Measurements from ENCODE around the gene OR52D1.

The OR52D1 gene

DNA sequence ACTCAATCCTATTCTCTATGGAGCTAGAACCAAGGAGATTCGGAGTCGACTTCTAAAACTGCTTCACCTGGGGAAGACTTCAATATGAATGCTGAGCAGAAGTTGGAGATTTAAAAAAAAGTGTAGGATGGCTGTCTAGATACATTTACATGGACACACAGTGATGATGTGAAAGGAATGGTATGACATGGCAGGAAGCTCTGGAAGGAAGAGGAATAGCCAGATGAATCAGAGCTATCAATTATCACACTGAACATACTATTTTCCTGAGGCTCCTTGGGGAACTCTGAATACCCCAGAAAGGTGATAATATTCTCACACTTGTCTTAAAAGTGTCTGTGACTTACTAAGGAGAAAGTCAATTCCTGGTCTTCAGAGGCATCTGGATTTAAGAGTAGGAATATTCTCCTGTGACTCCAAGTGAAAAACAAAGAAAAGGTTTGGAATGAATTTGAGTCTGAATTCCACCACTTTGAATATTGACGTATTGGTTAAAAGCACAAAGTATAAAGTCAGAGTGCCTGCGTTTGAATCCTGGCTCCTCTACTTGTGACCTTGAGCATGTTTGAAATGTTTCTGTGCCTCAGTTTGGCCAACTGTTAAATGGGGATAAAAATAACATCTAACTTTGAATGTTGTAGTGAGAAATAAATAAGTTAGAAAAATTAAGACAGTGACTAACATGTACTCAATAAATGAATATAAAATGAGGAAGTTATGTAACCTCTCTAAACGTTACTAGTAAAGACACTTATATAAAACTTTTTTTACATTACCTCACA, 1.3 kb downstream of the OR52D1 start:
- ATAC-seq, result no peak
- TF ChIP-seq GLIS3 (CRISPR knock-in tag; IDR thresholded peaks at IDR 0.05) (no peak), ZC3H10 (CRISPR knock-in tag; IDR thresholded peaks at IDR 0.05) (no peak), CSDC2 (CRISPR knock-in tag; IDR thresholded peaks at IDR 0.05) (no peak), ZNF565 (CRISPR knock-in tag; conservative IDR thresholded peaks at IDR 0.05; ENCODE audit: low read depth) (no peak), RARB (CRISPR knock-in tag; IDR thresholded peaks at IDR 0.05) (no peak), TCF4 (CRISPR knock-in tag; IDR thresholded peaks at IDR 0.05; ENCODE audit: borderline replicate concordance) (no peak), ZNF8 (CRISPR knock-in tag; IDR thresholded peaks at IDR 0.05) (no peak), TSHZ2 (CRISPR knock-in tag; IDR thresholded peaks at IDR 0.05) (no peak), ESRRG (CRISPR knock-in tag; IDR thresholded peaks at IDR 0.05) (no peak), ARNTL (CRISPR knock-in tag; IDR thresholded peaks at IDR 0.05; ENCODE audit: borderline replicate concordance, low read depth) (no peak), ZNF70 (CRISPR knock-in tag; IDR thresholded peaks at IDR 0.05) (no peak), SNAI2 (CRISPR knock-in tag; IDR thresholded peaks at IDR 0.05) (no peak), ISL1 (CRISPR knock-in tag; IDR thresholded peaks at IDR 0.05) (no peak), ZFP3 (CRISPR knock-in tag; IDR thresholded peaks at IDR 0.05) (no peak), OSR1 (CRISPR knock-in tag; IDR thresholded peaks at IDR 0.05) (no peak), BACH2 (CRISPR knock-in tag; IDR thresholded peaks at IDR 0.05; ENCODE audit: borderline replicate concordance) (no peak)
- TF ChIP-seq, protein P1, sequence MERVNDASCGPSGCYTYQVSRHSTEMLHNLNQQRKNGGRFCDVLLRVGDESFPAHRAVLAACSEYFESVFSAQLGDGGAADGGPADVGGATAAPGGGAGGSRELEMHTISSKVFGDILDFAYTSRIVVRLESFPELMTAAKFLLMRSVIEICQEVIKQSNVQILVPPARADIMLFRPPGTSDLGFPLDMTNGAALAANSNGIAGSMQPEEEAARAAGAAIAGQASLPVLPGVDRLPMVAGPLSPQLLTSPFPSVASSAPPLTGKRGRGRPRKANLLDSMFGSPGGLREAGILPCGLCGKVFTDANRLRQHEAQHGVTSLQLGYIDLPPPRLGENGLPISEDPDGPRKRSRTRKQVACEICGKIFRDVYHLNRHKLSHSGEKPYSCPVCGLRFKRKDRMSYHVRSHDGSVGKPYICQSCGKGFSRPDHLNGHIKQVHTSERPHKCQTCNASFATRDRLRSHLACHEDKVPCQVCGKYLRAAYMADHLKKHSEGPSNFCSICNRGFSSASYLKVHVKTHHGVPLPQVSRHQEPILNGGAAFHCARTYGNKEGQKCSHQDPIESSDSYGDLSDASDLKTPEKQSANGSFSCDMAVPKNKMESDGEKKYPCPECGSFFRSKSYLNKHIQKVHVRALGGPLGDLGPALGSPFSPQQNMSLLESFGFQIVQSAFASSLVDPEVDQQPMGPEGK (CRISPR knock-in tag; IDR thresholded peaks at IDR 0.05; ENCODE audit: borderline replicate concordance), result no peak
- TF ChIP-seq, protein P2, sequence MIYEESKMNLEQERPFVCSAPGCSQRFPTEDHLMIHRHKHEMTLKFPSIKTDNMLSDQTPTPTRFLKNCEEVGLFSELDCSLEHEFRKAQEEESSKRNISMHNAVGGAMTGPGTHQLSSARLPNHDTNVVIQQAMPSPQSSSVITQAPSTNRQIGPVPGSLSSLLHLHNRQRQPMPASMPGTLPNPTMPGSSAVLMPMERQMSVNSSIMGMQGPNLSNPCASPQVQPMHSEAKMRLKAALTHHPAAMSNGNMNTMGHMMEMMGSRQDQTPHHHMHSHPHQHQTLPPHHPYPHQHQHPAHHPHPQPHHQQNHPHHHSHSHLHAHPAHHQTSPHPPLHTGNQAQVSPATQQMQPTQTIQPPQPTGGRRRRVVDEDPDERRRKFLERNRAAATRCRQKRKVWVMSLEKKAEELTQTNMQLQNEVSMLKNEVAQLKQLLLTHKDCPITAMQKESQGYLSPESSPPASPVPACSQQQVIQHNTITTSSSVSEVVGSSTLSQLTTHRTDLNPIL (CRISPR knock-in tag; IDR thresholded peaks at IDR 0.05; ENCODE audit: low read depth), result no peak
- TF ChIP-seq, protein P3, sequence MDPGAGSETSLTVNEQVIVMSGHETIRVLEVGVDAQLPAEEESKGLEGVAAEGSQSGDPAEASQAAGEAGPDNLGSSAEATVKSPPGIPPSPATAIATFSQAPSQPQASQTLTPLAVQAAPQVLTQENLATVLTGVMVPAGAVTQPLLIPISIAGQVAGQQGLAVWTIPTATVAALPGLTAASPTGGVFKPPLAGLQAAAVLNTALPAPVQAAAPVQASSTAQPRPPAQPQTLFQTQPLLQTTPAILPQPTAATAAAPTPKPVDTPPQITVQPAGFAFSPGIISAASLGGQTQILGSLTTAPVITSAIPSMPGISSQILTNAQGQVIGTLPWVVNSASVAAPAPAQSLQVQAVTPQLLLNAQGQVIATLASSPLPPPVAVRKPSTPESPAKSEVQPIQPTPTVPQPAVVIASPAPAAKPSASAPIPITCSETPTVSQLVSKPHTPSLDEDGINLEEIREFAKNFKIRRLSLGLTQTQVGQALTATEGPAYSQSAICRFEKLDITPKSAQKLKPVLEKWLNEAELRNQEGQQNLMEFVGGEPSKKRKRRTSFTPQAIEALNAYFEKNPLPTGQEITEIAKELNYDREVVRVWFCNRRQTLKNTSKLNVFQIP (CRISPR knock-in tag; IDR thresholded peaks at IDR 0.05; ENCODE audit: borderline replicate concordance, low read depth), result no peak
- TF ChIP-seq, protein P4, sequence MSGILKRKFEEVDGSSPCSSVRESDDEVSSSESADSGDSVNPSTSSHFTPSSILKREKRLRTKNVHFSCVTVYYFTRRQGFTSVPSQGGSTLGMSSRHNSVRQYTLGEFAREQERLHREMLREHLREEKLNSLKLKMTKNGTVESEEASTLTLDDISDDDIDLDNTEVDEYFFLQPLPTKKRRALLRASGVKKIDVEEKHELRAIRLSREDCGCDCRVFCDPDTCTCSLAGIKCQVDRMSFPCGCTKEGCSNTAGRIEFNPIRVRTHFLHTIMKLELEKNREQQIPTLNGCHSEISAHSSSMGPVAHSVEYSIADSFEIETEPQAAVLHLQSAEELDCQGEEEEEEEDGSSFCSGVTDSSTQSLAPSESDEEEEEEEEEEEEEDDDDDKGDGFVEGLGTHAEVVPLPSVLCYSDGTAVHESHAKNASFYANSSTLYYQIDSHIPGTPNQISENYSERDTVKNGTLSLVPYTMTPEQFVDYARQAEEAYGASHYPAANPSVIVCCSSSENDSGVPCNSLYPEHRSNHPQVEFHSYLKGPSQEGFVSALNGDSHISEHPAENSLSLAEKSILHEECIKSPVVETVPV (CRISPR knock-in tag; IDR thresholded peaks at IDR 0.05), result no peak

DNA sequence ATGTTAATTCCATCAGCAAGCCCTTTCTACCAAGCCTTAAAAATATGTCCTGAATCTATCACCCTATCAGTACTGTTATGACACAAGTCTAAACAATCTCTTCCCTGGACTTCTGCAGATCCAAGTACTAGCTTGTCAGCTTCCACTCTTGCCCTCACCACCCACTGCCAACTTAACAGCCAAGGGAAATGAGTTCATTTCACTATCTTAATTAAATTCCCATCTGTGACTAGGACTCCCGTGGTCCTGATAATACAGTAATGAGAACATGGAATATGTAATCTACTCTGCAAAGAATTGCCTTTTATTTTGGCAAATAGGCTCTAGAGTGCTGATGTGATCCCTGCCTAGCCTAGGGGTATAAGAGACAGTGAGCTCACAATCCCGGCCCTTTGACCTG, 11.2 kb downstream of the OR52D1 start:
- TF ChIP-seq, protein P1 (CRISPR knock-in tag; IDR thresholded peaks at IDR 0.05; ENCODE audit: borderline replicate concordance), result no peak
- TF ChIP-seq ISL1 (CRISPR knock-in tag; IDR thresholded peaks at IDR 0.05) (no peak), CSDC2 (CRISPR knock-in tag; IDR thresholded peaks at IDR 0.05) (no peak), ESRRG (CRISPR knock-in tag; IDR thresholded peaks at IDR 0.05) (no peak), ZNF8 (CRISPR knock-in tag; IDR thresholded peaks at IDR 0.05) (no peak), OSR1 (CRISPR knock-in tag; IDR thresholded peaks at IDR 0.05) (no peak), SNAI2 (CRISPR knock-in tag; IDR thresholded peaks at IDR 0.05) (no peak), ZC3H10 (CRISPR knock-in tag; IDR thresholded peaks at IDR 0.05) (no peak)
- TF ChIP-seq, protein P2 (CRISPR knock-in tag; IDR thresholded peaks at IDR 0.05; ENCODE audit: low read depth), result no peak
- TF ChIP-seq, protein P3 (CRISPR knock-in tag; IDR thresholded peaks at IDR 0.05; ENCODE audit: borderline replicate concordance, low read depth), result no peak
- ATAC-seq, result no peak
